ENCODE data around the gene EHD1.

GRCh38 chr11:64841592-64842365 is 36.6 kb downstream of the EHD1 start:
- TF ChIP-seq EP300 (IDR thresholded peaks at IDR 0.05; ENCODE audit: low read depth) (no peak), CTCF (IDR thresholded peaks at IDR 0.05) (no peak), POLR2A (IDR thresholded peaks at IDR 0.05) (no peak), POLR2AphosphoS5 (IDR thresholded peaks at IDR 0.05) (no peak)
